Activated CD8-positive, alpha-beta T cell treated with anti-CD3 and anti-CD28 coated beads, Interleukin-2, amount 10 ng/mL, durations not matched to agents 7 days and 5 days (primary cell): ENCODE measurements around the gene SFI1. TPM values are rescaled to one million over a fixed set of nuclear protein-coding genes. Genes with fewer than 3 reads are reported as not detected.
A peak's percentile ranks its signal among the peaks of the same experiment; 100 is the strongest.
"Not testable (repeated sequence)": the region's sequence is repeated elsewhere in the genome, so short reads cannot be mapped to it uniquely, and the experiment has no call there.

ENCODE experiments used
- ATAC-seq: fragments of 150-1000 bp; cut with Tn5 transposase; one replicate; pipeline ENCODE4 v1.10.0; 2021; ENCODE audit warnings: moderate library complexity
- CTCF ChIA-PET: fragments of 350-600 bp; sonication (Branson Sonifier 250); formaldehyde crosslinking; loops from one replicate; lab custom pipeline; 2021; ENCODE audit warnings: antibody characterized with exemption; lab: Charles Lee
- POLR2A ChIA-PET: fragments of 350-600 bp; sonication (Branson Sonifier 250); formaldehyde crosslinking; loops from one replicate; lab custom pipeline; 2021; ENCODE audit warnings: antibody characterized with exemption; lab: Charles Lee
- DNase-seq: peaks from one replicate; pipeline ENCODE4 v3.0.0-alpha.2; 2020
- H3K27ac Mint-ChIP-seq: one replicate; pipeline ENCODE4 v1.8.0; 2021; ENCODE audit warnings: mild to moderate bottlenecking, mixed read lengths
- H3K27me3 Mint-ChIP-seq: one replicate; pipeline ENCODE4 v1.8.0; 2021; ENCODE audit warnings: low read depth, mixed read lengths
- H3K36me3 Mint-ChIP-seq: one replicate; pipeline ENCODE4 v1.8.0; 2021; ENCODE audit warnings: low read depth, mixed read lengths
- H3K4me1 Mint-ChIP-seq: one replicate; pipeline ENCODE4 v1.8.0; 2021; ENCODE audit warnings: low read depth, mixed read lengths
- H3K4me3 Mint-ChIP-seq: one replicate; pipeline ENCODE4 v1.8.0; 2021; ENCODE audit warnings: mild to moderate bottlenecking, mixed read lengths
- H3K9me3 Mint-ChIP-seq: one replicate; pipeline ENCODE4 v1.8.0; 2022; ENCODE audit warnings: mixed read lengths; ENCODE audit not compliant: insufficient read depth
- total RNA-seq, 2 experiments: library from RNA; stranded (reverse); gene quantifications; one replicate each; pipeline ENCODE4 v1.2.3, GENCODE V29; 2021

SFI1 gene
- total RNA-seq, 2 experiments from 2014 or later = 136 to 141 TPM

- Mint-ChIP-seq H3K9me3 (no peaks in the 10 kb centered on the region), H3K27me3 (no peaks in the 10 kb centered on the region), H3K4me3 (no peak overlapping the region), H3K36me3 (peaks cover 50% of the 10 kb centered on the region), H3K27ac (no peak overlapping the region), H3K4me1 (peaks cover 25% of the 10 kb centered on the region)
- POLR2A ChIA-PET = no interaction called here
- ATAC-seq = no peak
- no peak for DNase-seq
- CTCF ChIA-PET = interaction anchor here (0.6 kb wide), 1 partner anchor 17 kb away, joined by 3 read pairs; no protein-coding TSS in a partner anchor
Observed at GRCh38 chr22:31520051-31520450, 23.7 kb downstream of the SFI1 start.

- peaks cover 60% of the 10 kb centered on the region for H3K36me3 Mint-ChIP-seq
- ATAC-seq, H3K9me3 Mint-ChIP-seq, H3K4me3 Mint-ChIP-seq, H3K27me3 Mint-ChIP-seq, DNase-seq, POLR2A ChIA-PET: not testable (repeated sequence)
- peaks cover 44% of the 10 kb centered on the region for H3K4me1 Mint-ChIP-seq
- peak overlapping the region; percentile 74 for H3K27ac Mint-ChIP-seq
- CTCF ChIA-PET = interaction anchor here (1.1 to 1.5 kb wide), 2 partner anchors 10 to 13 kb away, joined by 3 to 4 read pairs; no protein-coding TSS in a partner anchor
Observed at GRCh38 chr22:31524132-31524531, 27.8 kb downstream of the SFI1 start.

GRCh38 chr22:31526270-31526669 is 29.9 kb downstream of the SFI1 start:
- no peak for ATAC-seq
- DNase-seq = no peak
- Mint-ChIP-seq H3K27me3 (no peaks in the 10 kb centered on the region), H3K36me3 (peaks cover 60% of the 10 kb centered on the region), H3K4me1 (peaks cover 51% of the 10 kb centered on the region), H3K4me3 (no peak overlapping the region), H3K9me3 (no peaks in the 10 kb centered on the region), H3K27ac (no peak overlapping the region)
- ChIA-PET CTCF (interaction anchor here (0.7 to 1.7 kb wide), 5 partner anchors 30 to 119 kb away, joined by 3 read pairs; no protein-coding TSS in a partner anchor), POLR2A (interaction anchor here (1.2 kb wide), 1 partner anchor 37 kb away, joined by 4 read pairs; the partner anchor contains the start of gene EIF4ENIF1)

GRCh38 chr22:31530823-31531195 is 34.5 kb downstream of the SFI1 start:
- Mint-ChIP-seq H3K4me3 (no peak overlapping the region), H3K4me1 (peaks cover 46% of the 10 kb centered on the region)

GRCh38 chr22:31532060-31532459 is 35.7 kb downstream of the SFI1 start:
- Mint-ChIP-seq H3K27me3 (no peaks in the 10 kb centered on the region), H3K4me1 (peaks cover 47% of the 10 kb centered on the region), H3K9me3 (no peaks in the 10 kb centered on the region), H3K27ac (no peak overlapping the region), H3K36me3 (peaks cover 41% of the 10 kb centered on the region), H3K4me3 (no peak overlapping the region)
- ChIA-PET POLR2A (interaction anchor here (1.7 kb wide), 1 partner anchor 11 kb away, joined by 4 read pairs; no protein-coding TSS in a partner anchor), CTCF (interaction anchor here (2.9 kb wide), 1 partner anchor 24 kb away, joined by 10 read pairs; no protein-coding TSS in a partner anchor)
- no peak for DNase-seq
- no peak for ATAC-seq

More at GRCh38 chr22:31530823-31531195, 34.5 kb downstream of the SFI1 start:
- Mint-ChIP-seq H3K36me3 (peaks cover 46% of the 10 kb centered on the region), H3K27ac (peak overlapping the region; percentile 40), H3K9me3 (no peaks in the 10 kb centered on the region), H3K27me3 (no peaks in the 10 kb centered on the region)
- CTCF ChIA-PET = interaction anchor here (2.9 to 3.0 kb wide), 2 partner anchors 8 to 26 kb away, joined by 10 to 11 read pairs; no protein-coding TSS in a partner anchor
- POLR2A ChIA-PET = no interaction called here
- DNase-seq (no peak), ATAC-seq (no peak)

GRCh38 chr22:31533374-31533773 is 37.0 kb downstream of the SFI1 start:
- H3K4me1 Mint-ChIP-seq = peaks cover 50% of the 10 kb centered on the region
- peaks cover 49% of the 10 kb centered on the region for H3K36me3 Mint-ChIP-seq
- POLR2A ChIA-PET = interaction anchor here (1.7 kb wide), 1 partner anchor 12 kb away, joined by 4 read pairs; no protein-coding TSS in a partner anchor

GRCh38 chr22:31537019-31537535 is 40.7 kb downstream of the SFI1 start:
- H3K27me3 Mint-ChIP-seq = no peaks in the 10 kb centered on the region
- peaks cover 40% of the 10 kb centered on the region for H3K4me1 Mint-ChIP-seq
- H3K9me3 Mint-ChIP-seq = no peaks in the 10 kb centered on the region
- H3K4me3 Mint-ChIP-seq = no peak overlapping the region
- ATAC-seq (peak; percentile 50), DNase-seq (no peak)
- peak overlapping the region; percentile 82 for H3K27ac Mint-ChIP-seq
- ChIA-PET CTCF (interaction anchor here (1.1 to 3.6 kb wide), 8 partner anchors 8 to 85 kb away, joined by 3 to 11 read pairs (median 4); no protein-coding TSS in a partner anchor), POLR2A (interaction anchor here (1.2 kb wide), 1 partner anchor 41 kb away, joined by 4 read pairs; no protein-coding TSS in a partner anchor)
- H3K36me3 Mint-ChIP-seq = peaks cover 49% of the 10 kb centered on the region

More at GRCh38 chr22:31533374-31533773, 37.0 kb downstream of the SFI1 start:
- CTCF ChIA-PET = interaction anchor here (1.1 to 1.4 kb wide), 4 partner anchors 9 to 82 kb away, joined by 3 to 5 read pairs (median 4); no protein-coding TSS in a partner anchor
- DNase-seq = no peak
- Mint-ChIP-seq H3K27ac (peak overlapping the region; percentile 53), H3K27me3 (no peaks in the 10 kb centered on the region), H3K4me3 (no peak overlapping the region), H3K9me3 (no peaks in the 10 kb centered on the region)
- peak; percentile 38 for ATAC-seq

GRCh38 chr22:31538815-31539214 is 42.5 kb downstream of the SFI1 start:
- DNase-seq (no peak), ATAC-seq (no peak)
- peaks cover 25% of the 10 kb centered on the region for H3K4me1 Mint-ChIP-seq
- H3K9me3 Mint-ChIP-seq = no peaks in the 10 kb centered on the region
- no peak overlapping the region for H3K4me3 Mint-ChIP-seq
- peaks cover 40% of the 10 kb centered on the region for H3K36me3 Mint-ChIP-seq
- peak overlapping the region; percentile 58 for H3K27ac Mint-ChIP-seq
- POLR2A ChIA-PET = no interaction called here
- CTCF ChIA-PET = interaction anchor here (0.9 to 3.6 kb wide), 3 partner anchors 10 to 93 kb away, joined by 3 to 11 read pairs (median 5); no protein-coding TSS in a partner anchor
- no peaks in the 10 kb centered on the region for H3K27me3 Mint-ChIP-seq

GRCh38 chr22:31540166-31540565 is 43.8 kb downstream of the SFI1 start:
- H3K27ac Mint-ChIP-seq = not testable (repeated sequence)
- CTCF ChIA-PET = interaction anchor here (0.6 to 3.6 kb wide), 2 partner anchors 11 to 13 kb away, joined by 3 to 11 read pairs; no protein-coding TSS in a partner anchor
- peaks cover 25% of the 10 kb centered on the region for H3K4me1 Mint-ChIP-seq

GRCh38 chr22:31540966-31541365 is 44.6 kb downstream of the SFI1 start:
- ChIA-PET CTCF (no interaction called here), POLR2A (no interaction called here)
- Mint-ChIP-seq H3K4me3 (no peak overlapping the region), H3K27me3 (no peaks in the 10 kb centered on the region), H3K27ac (no peak overlapping the region), H3K36me3 (peaks cover 42% of the 10 kb centered on the region), H3K9me3 (no peaks in the 10 kb centered on the region), H3K4me1 (peaks cover 23% of the 10 kb centered on the region)
- DNase-seq (no peak), ATAC-seq (no peak)

More at GRCh38 chr22:31540166-31540565, 43.8 kb downstream of the SFI1 start:
- H3K36me3 Mint-ChIP-seq = peaks cover 41% of the 10 kb centered on the region
- H3K9me3 Mint-ChIP-seq, POLR2A ChIA-PET, ATAC-seq, H3K4me3 Mint-ChIP-seq, H3K27me3 Mint-ChIP-seq, DNase-seq: not testable (repeated sequence)

- Mint-ChIP-seq H3K27me3 (no peaks in the 10 kb centered on the region), H3K4me1 (no peaks in the 10 kb centered on the region), H3K4me3 (no peak overlapping the region), H3K36me3 (peaks cover 33% of the 10 kb centered on the region), H3K9me3 (no peaks in the 10 kb centered on the region), H3K27ac (no peak overlapping the region)
- ChIA-PET POLR2A (interaction anchor here (0.6 to 1.0 kb wide), 3 partner anchors 27 to 206 kb away, joined by 3 to 4 read pairs (median 3); no protein-coding TSS in a partner anchor), CTCF (interaction anchor here (0.6 to 2.1 kb wide), 5 partner anchors 12 to 127 kb away, joined by 3 to 15 read pairs (median 3); no protein-coding TSS in a partner anchor)
- ATAC-seq (no peak), DNase-seq (no peak)
Observed at GRCh38 chr22:31544481-31545480, 48.4 kb downstream of the SFI1 start.
